K562 (cell line): ENCODE measurements around the gene PDIA3. TPM values are rescaled to one million over a fixed set of nuclear protein-coding genes. Genes with fewer than 3 reads are reported as not detected.
A peak's percentile ranks its signal among the peaks of the same experiment; 100 is the strongest.

Source experiments
- ATAC-seq: fragments of 200-7000 bp; cut with Tn5 transposase; 3 replicates; pipeline ENCODE4 v1.9.1; 2020; ENCODE audit warnings: moderate library complexity
- BruUV-seq: library from RNA; stranded (reverse); fragments of 400-500 nt; replicated peaks from 2 replicates; lab custom pipeline; 2021; lab: Mats Ljungman, UMichigan
- CTCF ChIA-PET: fragments of 300-600 bp; formaldehyde crosslinking; extraction: SDS; loops from one replicate; lab custom pipeline; 2021; ENCODE audit warnings: low intra/inter-chr PET ratio; lab: Yijun Ruan, JAX
- POLR2A ChIA-PET: fragments of 300-600, 350-650 bp; sonication (Branson Sonifier 250); formaldehyde crosslinking; extraction: SDS; loops from one replicate; lab custom pipeline; 2021; ENCODE audit warnings: antibody characterized with exemption, inconsistent platforms; lab: Yijun Ruan, JAX
- DNase-seq, 4 experiments: peaks; one replicate each; pipeline versions ENCODE4 v3.0.0 to v3.0.0-alpha.2; 2011 to 2018; ENCODE audit warnings: low spot score in 3 of 4, mixed read lengths in 3 of 4; ENCODE audit errors: extremely low read depth in 1 of 4
- FAIRE-seq: peaks from 2 replicates; lab custom pipeline; 2011; peaks lifted over from hg19 to GRCh38; lab: Jason Lieb, UNC
- H2AFZ ChIP-seq: 2 replicates; pipeline ENCODE4 v1.6.0; 2011; ENCODE audit warnings: low read depth, low read length, control low read depth, inconsistent platforms
- H3K27ac ChIP-seq: fragments of 200-600 bp; 3 replicates; pipeline ENCODE4 v1.8.0; 2011; ENCODE audit warnings: low read depth, mild to moderate bottlenecking, control low read depth, inconsistent platforms, low read length, moderate library complexity, mixed read lengths; ENCODE audit errors: extremely low read depth
- H3K27me3 ChIP-seq, 2 experiments: fragments of 300-600 bp in 1 of 2; 2 replicates in 1 of 2; 3 replicates in 1 of 2; pipeline versions ENCODE4 v1.6.0 to v1.8.0; 2011; ENCODE audit warnings: inconsistent platforms in 2 of 2, low read length in 2 of 2, mild to moderate bottlenecking in 1 of 2, mixed read lengths in 1 of 2, moderate library complexity in 1 of 2; ENCODE audit not compliant: control insufficient read depth in 2 of 2, insufficient read depth in 2 of 2
- H3K36me3 ChIP-seq: fragments of 300-600 bp; 3 replicates; pipeline ENCODE4 v1.8.0; 2011; ENCODE audit warnings: mild to moderate bottlenecking, low read length, inconsistent platforms; ENCODE audit not compliant: control insufficient read depth, insufficient read depth
- H3K4me1 ChIP-seq, 2 experiments: fragments of 200-600 bp in 1 of 2; replicated peaks in 1 of 2; 2 replicates in 1 of 2; 3 replicates in 1 of 2; pipeline versions ENCODE4 v1.5.1 to v1.8.0; 2011; ENCODE audit warnings: inconsistent platforms in 2 of 2, low read length in 2 of 2, mild to moderate bottlenecking in 1 of 2, mixed read lengths in 1 of 2, moderate library complexity in 1 of 2; ENCODE audit not compliant: control insufficient read depth in 2 of 2, insufficient read depth in 2 of 2
- H3K4me2 ChIP-seq: 2 replicates; pipeline ENCODE4 v1.6.1; 2011; ENCODE audit warnings: low read length, control low read depth, inconsistent platforms, mixed read lengths; ENCODE audit not compliant: insufficient read depth
- H3K4me3 ChIP-seq: fragments of 200-600 bp; sonication (generic), shearing (Covaris generic); 2 replicates; pipeline ENCODE4 v1.5.1; 2016; ENCODE audit warnings: control low read depth, inconsistent platforms
- H3K79me2 ChIP-seq: fragments of 200-600 bp; 3 replicates; pipeline ENCODE4 v1.8.0; 2011; ENCODE audit warnings: low read length, inconsistent platforms; ENCODE audit not compliant: control insufficient read depth, insufficient read depth
- H3K9ac ChIP-seq, 2 experiments: 2 replicates each; pipeline versions ENCODE4 v1.6.0 to v1.6.1; 2011; ENCODE audit warnings: low read depth in 2 of 2, low read length in 2 of 2, control low read depth in 1 of 2, inconsistent platforms in 1 of 2, mild to moderate bottlenecking in 1 of 2, mixed read lengths in 1 of 2; ENCODE audit not compliant: insufficient read depth in 1 of 2
- H3K9me1 ChIP-seq: one replicate; pipeline ENCODE4 v1.6.0; 2011; ENCODE audit warnings: inconsistent platforms, mild to moderate bottlenecking, low read length, moderate library complexity; ENCODE audit not compliant: control insufficient read depth, insufficient read depth
- H3K9me3 ChIP-seq: replicated peaks from 2 replicates; pipeline ENCODE4 v1.5.1; 2011; ENCODE audit warnings: low read depth, low read length, inconsistent platforms; ENCODE audit not compliant: control insufficient read depth, insufficient read depth
- H4K20me1 ChIP-seq: replicated peaks from 2 replicates; pipeline ENCODE4 v1.6.1; 2011; ENCODE audit warnings: low read length, inconsistent platforms, mixed read lengths; ENCODE audit not compliant: control insufficient read depth, insufficient read depth
- ARID1B ChIP-seq: fragments of 450-650 bp; IDR thresholded peaks from 2 replicates; pipeline ENCODE4 v1.6.1; 2016; ENCODE audit warnings: antibody characterized with exemption, mild to moderate bottlenecking, inconsistent platforms
- JUNB ChIP-seq: fragments of 450-650 bp; formaldehyde crosslinking; conservative IDR thresholded peaks from 2 replicates; pipeline ENCODE4 v1.4.0; 2020; ENCODE audit warnings: mild to moderate bottlenecking
- MEF2A ChIP-seq: IDR thresholded peaks from 2 replicates; pipeline ENCODE4 v1.6.1; 2011; ENCODE audit warnings: low read depth, mild to moderate bottlenecking, low read length, moderate library complexity; ENCODE audit not compliant: control insufficient read depth
- PRPF4 ChIP-seq: fragments of 200-400 bp; formaldehyde crosslinking; IDR thresholded peaks from one replicate; pipeline ENCODE4 v1.6.1; 2017; ENCODE audit warnings: low read length, low read depth, mild to moderate bottlenecking; ENCODE audit not compliant: insufficient read depth, poor library complexity, severe bottlenecking
- SPI1 ChIP-seq: IDR thresholded peaks from 2 replicates; pipeline ENCODE4 v1.6.1; 2011; ENCODE audit warnings: low read depth, low read length, control low read depth, borderline replicate concordance
- SRSF3 ChIP-seq: fragments of 200-400 bp; formaldehyde crosslinking; IDR thresholded peaks from 2 replicates; pipeline ENCODE4 v1.6.1; 2016; ENCODE audit warnings: mild to moderate bottlenecking, low read length, moderate library complexity; ENCODE audit not compliant: insufficient read depth
- TEAD1 ChIP-seq, 2 experiments: fragments of 450-650 bp in 1 of 2; sonication (generic) in 1 of 2; formaldehyde crosslinking; IDR thresholded peaks; 2 replicates each; pipeline versions ENCODE4 v1.4.0 to v1.8.0; 2020 to 2022; ENCODE audit warnings: mild to moderate bottlenecking in 2 of 2, missing genetic modification reagents in 1 of 2
- TGIF2 ChIP-seq: sonication (generic); formaldehyde crosslinking; IDR thresholded peaks from 2 replicates; pipeline ENCODE4 v1.8.1; 2022; ENCODE audit warnings: mild to moderate bottlenecking, missing genetic modification reagents, moderate library complexity
- ZNF507 ChIP-seq: conservative IDR thresholded peaks from 2 replicates; pipeline ENCODE4 v1.6.1; 2017; ENCODE audit warnings: missing genetic modification characterization, missing compliant biosample characterization
- WGBS: fragments of 100-300 bp; shearing (Covaris generic); methylation state at CpG from one replicate; pipeline ENCODE4 v1.1.6; 2016; ENCODE audit warnings: low coverage, mixed read lengths; ENCODE audit not compliant: insufficient coverage; ENCODE audit errors: missing lambda C conversion rate; 5-methylcytosine and 5-hydroxymethylcytosine counted together
- in situ Hi-C: fragments of 300-500 bp; cut with MboI; formaldehyde crosslinking; loops from 4 replicates; pipeline ENCODE4 v1.15.0; 2018; ENCODE audit warnings: inconsistent platforms, mixed read lengths
- intact Hi-C: fragments of 100-400 bp; cut with micrococcal nuclease; formaldehyde crosslinking; loops from 2 replicates; pipeline ENCODE4 v1.14.2; 2022
- polyA plus RNA-seq, 8 experiments: library from polyadenylated mRNA; depleted of rRNA in 4 of 8; stranded (reverse) in 5 of 8; unstranded in 3 of 8; fragments of >200 nt; fragmentation: Nextera tagmentation in 2 of 8; fragmentation: Illumina TruSeq in 1 of 8; extraction: Ambion mirVana in 2 of 8; extraction: Trizol in 1 of 8; gene quantifications; 2 replicates each; pipeline versions ENCODE4 v1.2.1 to v1.2.3, GENCODE V29; 2011 to 2014; ENCODE audit warnings: inconsistent platforms in 1 of 8, missing spikeins in 1 of 8
- total RNA-seq, 7 experiments: library from RNA; depleted of rRNA in 6 of 7; stranded (reverse); fragments of >200 nt in 6 of 7; fragmentation: Illumina TruSeq in 2 of 7; extraction: Trizol in 2 of 7; gene quantifications; 2 replicates each; pipeline versions ENCODE4 v1.2.1 to v1.2.3, GENCODE V29; 2011 to 2021; ENCODE audit warnings: low replicate concordance in 1 of 7
- TF ChIP-seq, protein P1 (sequence below): fragments of 450-650 bp; IDR thresholded peaks from 2 replicates; pipeline ENCODE4 v1.6.1; 2016; ENCODE audit warnings: low read depth, mild to moderate bottlenecking, moderate library complexity
- TF ChIP-seq, protein P2 (sequence below): IDR thresholded peaks from 2 replicates; pipeline ENCODE4 v1.6.1; 2011; ENCODE audit warnings: borderline replicate concordance, low read depth, mild to moderate bottlenecking, moderate library complexity, low read length; ENCODE audit not compliant: insufficient read depth, poor library complexity, severe bottlenecking

PDIA3 gene
- total and polyA plus RNA-seq, 9 of the 15 experiments (the other 6 are each of a cell fraction or from before 2014, with no cell fraction given) = 13.5 to 386 (median 149) TPM

DNA sequence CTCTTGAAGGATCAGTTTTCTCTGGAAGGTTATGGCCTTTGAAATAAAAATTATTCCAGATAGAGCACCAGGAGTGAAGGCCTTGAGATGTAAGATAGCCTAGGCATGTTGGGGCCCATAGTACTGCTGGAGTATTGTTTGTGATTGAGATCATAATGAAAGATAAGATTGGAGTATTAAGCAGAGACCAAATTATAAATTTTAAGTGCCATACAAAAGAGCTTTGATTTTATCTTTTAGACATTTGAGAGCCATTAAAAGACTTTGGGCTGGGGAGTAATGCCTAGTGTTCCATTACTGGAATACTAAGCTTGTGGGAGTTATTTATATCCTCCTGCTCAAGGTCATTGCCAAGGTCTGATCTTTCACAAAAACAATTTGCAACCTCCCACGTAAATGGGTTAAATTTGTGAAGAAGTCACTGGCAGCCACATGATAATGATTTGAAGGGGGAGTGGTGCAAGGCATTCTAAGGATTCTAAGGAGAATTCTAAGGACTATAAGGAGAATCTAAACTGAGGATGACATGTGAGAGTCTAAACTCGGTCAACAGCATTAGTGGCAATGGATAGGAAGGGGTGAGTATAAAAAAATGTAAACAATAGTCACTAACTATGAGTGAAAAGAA, 17.7 kb downstream of the PDIA3 start:
- DNase-seq (peak in 1 of 4 experiments; percentile 8), ATAC-seq (no peak), FAIRE-seq (no peak)
- Histone ChIP-seq H3K9me3 (no peaks in the 10 kb centered on the region), H3K4me3 (no peak overlapping the region), H4K20me1 (no peaks in the 10 kb centered on the region), H3K9ac (no peak overlapping the region), H3K79me2 (no peaks in the 10 kb centered on the region), H2AFZ (no peak overlapping the region), H3K27me3 (no peaks in the 10 kb centered on the region), H3K4me2 (no peak overlapping the region), H3K36me3 (peaks cover 95% of the 10 kb centered on the region), H3K9me1 (no peaks in the 10 kb centered on the region), H3K27ac (no peak overlapping the region), H3K4me1 (no peaks in the 10 kb centered on the region)
- BruUV-seq = TSS peak; percentile 14
- intact Hi-C loops (no loop called here), in situ Hi-C loops (no loop called here)
- TF ChIP-seq ZNF507 (peak; percentile 38; the same call in 1 of the 2 replicates), ARID1B (no peak)
- POLR2A ChIA-PET = interaction anchor here (0.6 to 2.8 kb wide), 3 partner anchors 9 to 13 kb away, joined by 3 to 10 read pairs (median 4); no protein-coding TSS in a partner anchor
- 58% methylated on average over 2 of the region's 2 CpGs for WGBS
- CTCF ChIA-PET = no interaction called here

DNA sequence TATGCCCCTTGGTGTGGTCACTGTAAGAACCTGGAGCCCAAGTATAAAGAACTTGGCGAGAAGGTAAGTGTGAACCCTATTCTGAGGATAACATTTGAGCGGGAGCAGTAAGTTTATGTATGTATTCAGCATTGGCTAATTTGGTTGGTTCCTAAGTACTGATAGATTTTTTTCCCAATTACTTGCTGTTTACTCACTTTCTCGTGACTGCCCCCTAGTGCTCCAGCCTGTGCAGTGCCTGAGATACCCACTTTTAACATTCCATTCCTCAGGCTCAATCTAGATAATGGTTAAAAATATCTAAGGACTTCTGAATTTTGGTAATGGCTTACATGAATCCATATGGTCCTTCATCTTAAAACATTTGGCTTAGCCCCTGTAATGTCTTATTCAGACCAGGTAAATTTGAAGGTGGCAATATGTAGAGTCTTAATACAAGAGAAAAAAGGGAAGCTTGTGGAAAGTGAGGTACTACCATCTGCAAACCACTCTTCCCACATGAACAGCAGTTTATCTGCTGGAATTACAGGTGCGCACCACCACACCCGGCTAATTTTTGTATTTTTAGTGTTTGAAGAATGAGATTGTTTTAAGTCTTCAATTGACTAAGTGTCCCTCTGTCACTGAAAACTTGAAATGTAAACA, 23.5 kb downstream of the PDIA3 start:
- ATAC-seq = peak; percentile 86
- in situ Hi-C loops = no loop called here
- no peaks in the 10 kb centered on the region for H3K27me3 ChIP-seq
- no peak overlapping the region for H2AFZ ChIP-seq
- no peaks in the 10 kb centered on the region for H3K9me3 ChIP-seq
- intact Hi-C loops = loop anchor here (5.0 kb wide), 1 partner anchor 327 kb away; no protein-coding TSS in a partner anchor
- H3K4me3 ChIP-seq = no peak overlapping the region
- H3K36me3 ChIP-seq = peaks cover 92% of the 10 kb centered on the region
- no TSS peak for BruUV-seq
- no peak overlapping the region for H3K9ac ChIP-seq
- H3K9me1 ChIP-seq = no peaks in the 10 kb centered on the region
- no peak overlapping the region for H3K4me2 ChIP-seq
- DNase-seq = peak; percentile 56 to 77 (median 62)
- ChIA-PET CTCF (interaction anchor here (2.2 kb wide), 1 partner anchor 423 kb away, joined by 10 read pairs; no protein-coding TSS in a partner anchor), POLR2A (no interaction called here)
- no peak overlapping the region for H3K27ac ChIP-seq
- 59% methylated on average over 5 of the region's 5 CpGs for WGBS
- H3K79me2 ChIP-seq = no peaks in the 10 kb centered on the region
- H4K20me1 ChIP-seq = no peaks in the 10 kb centered on the region; the same call in 1 of the 2 replicates
- peaks cover 0 to 2% of the 10 kb centered on the region in 2 experiments; a peak in 2 of 5 replicates for H3K4me1 ChIP-seq
- peak; percentile 72 for FAIRE-seq
- TF ChIP-seq SPI1 = no peak
- TF ChIP-seq SRSF3 = no peak
- TF ChIP-seq TGIF2 (CRISPR knock-in tag) = no peak
- TF ChIP-seq MEF2A = no peak
- no peak for TF ChIP-seq TEAD1 (CRISPR knock-in tag; IDR thresholded peaks at IDR 0.05)
- no peak for TF ChIP-seq PRPF4
- TF ChIP-seq, protein P1, sequence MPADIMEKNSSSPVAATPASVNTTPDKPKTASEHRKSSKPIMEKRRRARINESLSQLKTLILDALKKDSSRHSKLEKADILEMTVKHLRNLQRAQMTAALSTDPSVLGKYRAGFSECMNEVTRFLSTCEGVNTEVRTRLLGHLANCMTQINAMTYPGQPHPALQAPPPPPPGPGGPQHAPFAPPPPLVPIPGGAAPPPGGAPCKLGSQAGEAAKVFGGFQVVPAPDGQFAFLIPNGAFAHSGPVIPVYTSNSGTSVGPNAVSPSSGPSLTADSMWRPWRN = no peak
- TF ChIP-seq, protein P2, sequence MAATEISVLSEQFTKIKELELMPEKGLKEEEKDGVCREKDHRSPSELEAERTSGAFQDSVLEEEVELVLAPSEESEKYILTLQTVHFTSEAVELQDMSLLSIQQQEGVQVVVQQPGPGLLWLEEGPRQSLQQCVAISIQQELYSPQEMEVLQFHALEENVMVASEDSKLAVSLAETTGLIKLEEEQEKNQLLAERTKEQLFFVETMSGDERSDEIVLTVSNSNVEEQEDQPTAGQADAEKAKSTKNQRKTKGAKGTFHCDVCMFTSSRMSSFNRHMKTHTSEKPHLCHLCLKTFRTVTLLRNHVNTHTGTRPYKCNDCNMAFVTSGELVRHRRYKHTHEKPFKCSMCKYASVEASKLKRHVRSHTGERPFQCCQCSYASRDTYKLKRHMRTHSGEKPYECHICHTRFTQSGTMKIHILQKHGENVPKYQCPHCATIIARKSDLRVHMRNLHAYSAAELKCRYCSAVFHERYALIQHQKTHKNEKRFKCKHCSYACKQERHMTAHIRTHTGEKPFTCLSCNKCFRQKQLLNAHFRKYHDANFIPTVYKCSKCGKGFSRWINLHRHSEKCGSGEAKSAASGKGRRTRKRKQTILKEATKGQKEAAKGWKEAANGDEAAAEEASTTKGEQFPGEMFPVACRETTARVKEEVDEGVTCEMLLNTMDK = peak; percentile 53
- no peak for TF ChIP-seq JUNB (CRISPR knock-in tag)
